IPS-NIHi11 (cell line): Measurements from ENCODE around the gene R3HDM1.
A peak's percentile ranks its signal among the peaks of the same experiment; 100 is the strongest.
"Not testable (repeated sequence)": the region's sequence is repeated elsewhere in the genome, so short reads cannot be mapped to it uniquely, and the experiment has no call there.

Source experiments
- DNase-seq: peaks from one replicate; pipeline ENCODE4 v3.0.0; 2012; ENCODE audit warnings: mixed read lengths, low spot score

R3HDM1 gene

DNA sequence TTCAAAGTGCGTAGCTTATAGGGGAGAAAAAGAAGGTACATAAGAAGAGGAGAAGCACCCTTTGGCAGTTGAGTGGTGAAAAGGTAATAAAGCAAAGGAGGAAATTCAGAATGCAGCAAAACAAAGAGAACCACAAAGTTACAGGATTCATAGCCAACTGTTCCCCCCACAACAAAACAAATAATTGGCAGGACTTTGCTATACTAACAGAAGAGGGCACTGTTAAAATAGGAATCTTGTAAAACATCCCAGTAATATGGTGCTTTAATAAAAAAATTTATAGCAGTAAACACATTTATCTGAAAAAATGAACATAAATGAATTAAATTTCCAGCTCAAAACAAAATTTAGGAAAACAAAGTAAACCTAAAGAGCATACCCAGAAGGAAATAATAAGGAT lies 42.3 kb downstream of the R3HDM1 start:
- DNase-seq, result no peak

DNA sequence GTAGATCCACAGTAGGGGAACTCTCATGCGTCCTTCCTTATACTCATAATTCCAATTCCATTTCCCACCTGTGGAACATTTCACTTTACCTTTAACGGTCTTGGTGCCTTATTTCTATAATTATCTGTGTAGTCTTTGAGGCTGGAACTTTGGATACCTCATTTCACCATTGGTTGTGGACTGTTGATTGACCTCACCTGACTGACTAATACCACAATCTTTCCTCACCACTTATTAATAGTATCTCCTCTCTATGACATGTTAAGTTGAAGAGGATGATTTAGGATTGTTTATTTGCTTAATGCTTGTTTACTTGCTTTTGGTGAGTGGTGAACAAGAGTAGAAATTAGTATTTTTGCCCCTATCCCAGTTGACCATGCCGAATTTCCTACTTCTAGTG lies 50.0 kb downstream of the R3HDM1 start:
- no peak for DNase-seq

- no peak for DNase-seq
Measured at GRCh38 chr2:135582383-135582782, 51.1 kb downstream of the R3HDM1 start.

GRCh38 chr2:135585586-135585985 lies 54.3 kb downstream of the R3HDM1 start:
- DNase-seq, result no peak

DNA sequence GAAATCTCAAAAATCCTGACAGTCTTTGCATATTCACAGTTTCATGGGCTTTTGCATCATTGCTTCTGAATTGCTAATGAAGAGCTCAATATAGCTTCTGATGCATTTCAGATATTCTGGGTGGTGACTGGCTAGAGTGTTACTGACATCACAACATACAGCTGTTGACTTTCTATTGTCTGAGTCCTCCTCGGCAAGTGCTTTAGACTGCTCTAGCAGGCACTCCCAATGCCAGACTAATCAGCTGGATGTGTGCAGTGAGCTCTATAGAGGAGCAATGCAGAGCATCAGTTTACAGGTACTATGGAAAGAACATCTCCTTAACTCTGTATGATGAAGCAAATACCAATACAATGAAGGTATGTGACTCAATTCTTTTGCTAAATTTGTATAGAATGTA lies 54.9 kb downstream of the R3HDM1 start:
- DNase-seq, result peak; percentile 13

DNA sequence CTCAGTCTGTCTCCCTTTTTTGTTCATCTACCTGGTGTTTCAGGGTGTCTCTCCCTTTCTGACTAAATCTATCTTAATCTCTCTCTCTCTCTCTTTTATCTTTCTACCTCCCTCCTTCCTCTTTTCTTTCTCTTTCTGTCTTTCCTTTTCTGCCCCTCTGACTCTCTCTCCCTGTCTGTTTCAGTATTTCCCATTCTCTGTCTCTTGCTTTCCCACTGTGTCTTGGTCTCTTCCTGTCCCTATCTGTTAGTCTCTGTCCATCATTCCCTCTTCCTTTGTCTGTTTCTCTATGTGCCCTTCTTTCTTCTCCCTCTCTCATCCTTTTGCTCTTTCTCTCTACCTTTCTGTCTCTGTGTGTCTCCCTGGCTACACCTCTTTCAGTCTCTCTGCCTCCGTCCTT lies 56.7 kb downstream of the R3HDM1 start:
- DNase-seq, result no peak

GRCh38 chr2:135590619-135591260 lies 59.5 kb downstream of the R3HDM1 start:
- DNase-seq, result no peak

DNA sequence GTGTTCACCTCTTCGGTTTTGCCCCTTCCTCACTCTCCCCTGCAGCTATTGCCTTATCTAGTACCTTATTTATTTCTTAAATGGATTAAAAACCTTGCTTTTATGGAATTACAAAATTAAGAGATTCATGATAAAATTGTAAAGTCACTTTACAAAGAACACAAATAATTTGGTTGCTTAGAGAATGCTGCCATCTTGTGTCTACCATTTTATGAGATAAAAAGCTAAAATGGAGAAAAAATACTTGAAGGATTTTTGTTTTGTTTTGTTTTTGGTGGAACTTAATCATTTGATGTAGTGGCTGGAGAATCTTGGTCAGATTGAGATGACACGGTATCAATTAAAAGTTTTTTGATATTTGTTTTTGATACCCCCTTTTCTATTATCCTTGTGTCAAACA lies 69.6 kb downstream of the R3HDM1 start:
- no peak for DNase-seq

DNA sequence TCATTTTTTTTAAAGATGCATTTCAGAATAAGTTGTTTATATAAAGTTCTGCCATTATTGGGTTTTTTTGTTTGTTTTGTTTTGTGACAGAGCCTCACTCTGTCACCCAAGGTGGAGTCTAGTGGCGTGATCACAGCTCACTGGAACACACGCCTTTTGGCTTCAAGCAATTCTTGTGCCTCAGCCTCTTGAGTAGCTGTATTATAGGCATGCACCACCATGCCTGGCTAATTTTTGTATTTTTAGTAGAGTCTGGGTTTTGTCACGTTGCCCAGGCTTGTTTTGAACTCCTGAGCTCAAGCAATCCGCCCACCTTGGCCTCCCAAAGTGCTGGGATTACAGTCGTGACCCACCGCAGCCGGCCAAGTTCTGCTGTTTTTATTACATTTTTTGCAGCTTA lies 72.3 kb downstream of the R3HDM1 start:
- DNase-seq, result no peak

GRCh38 chr2:135607561-135607960 lies 76.3 kb downstream of the R3HDM1 start:
- no peak for DNase-seq

- DNase-seq, result no peak
Measured at GRCh38 chr2:135612319-135612718, 81.0 kb downstream of the R3HDM1 start.

GRCh38 chr2:135615404-135615803 lies 84.1 kb downstream of the R3HDM1 start:
- DNase-seq, result no peak

- no peak for DNase-seq
Measured at GRCh38 chr2:135617501-135618015, 86.3 kb downstream of the R3HDM1 start.

DNA sequence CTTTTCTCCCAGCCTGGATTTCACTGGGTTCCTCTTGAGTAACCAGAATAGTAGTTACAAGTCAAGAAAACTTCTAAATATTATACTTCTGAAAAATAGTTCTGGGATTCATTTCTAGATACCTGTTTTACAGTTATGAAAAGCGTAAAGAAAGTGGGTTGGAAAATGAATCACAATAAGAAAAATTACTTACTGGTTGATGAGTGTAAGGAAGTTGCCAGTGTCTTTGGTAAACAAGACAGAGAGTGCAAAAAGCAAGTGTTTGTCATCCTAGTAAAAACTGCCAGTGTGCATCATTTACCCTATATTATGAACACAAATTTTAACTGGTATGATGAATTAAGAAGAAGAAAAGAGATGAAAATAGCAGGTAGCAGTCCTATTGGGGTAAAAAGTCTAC lies 88.9 kb downstream of the R3HDM1 start:
- DNase-seq, result no peak

GRCh38 chr2:135629520-135629919 lies 98.2 kb downstream of the R3HDM1 start:
- no peak for DNase-seq

DNA sequence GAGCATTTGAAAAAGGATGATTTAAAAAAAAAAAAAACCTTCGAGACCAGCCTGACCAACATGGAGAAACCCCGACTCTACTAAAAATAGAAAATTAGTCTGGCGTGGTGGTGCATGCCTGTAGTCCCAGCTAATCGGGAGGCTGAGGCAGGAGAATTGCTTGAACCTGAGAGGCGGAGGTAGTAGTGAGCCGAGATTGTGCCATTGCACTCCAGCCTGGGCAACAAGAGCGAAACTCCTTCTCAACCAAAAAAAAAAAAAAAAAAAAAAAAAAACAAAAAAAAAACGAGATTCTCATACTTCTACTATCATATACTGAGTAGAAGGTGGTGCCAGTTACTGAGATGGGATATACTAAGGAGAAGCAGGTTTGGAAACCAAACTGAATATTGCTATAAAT lies 98.8 kb downstream of the R3HDM1 start:
- not testable (repeated sequence) for DNase-seq

DNA sequence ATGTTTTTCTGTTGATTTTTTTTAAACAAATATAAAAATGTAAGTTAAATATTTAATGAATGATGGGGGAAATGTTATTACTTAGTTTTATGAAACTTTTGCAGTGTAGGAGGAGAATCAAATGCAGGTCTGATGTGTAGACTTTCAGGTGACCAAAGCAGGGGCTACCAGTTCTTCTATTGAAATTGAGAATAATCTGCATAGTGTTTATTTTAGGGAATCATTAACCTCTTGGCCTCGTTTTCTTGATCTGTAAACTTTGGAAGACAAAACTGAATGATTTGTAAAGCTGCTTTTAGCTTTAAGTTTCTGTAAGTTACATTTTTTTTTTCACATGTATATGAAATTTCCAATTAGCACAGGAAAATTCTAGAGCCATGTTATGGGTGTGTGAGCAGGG lies 99.2 kb downstream of the R3HDM1 start:
- no peak for DNase-seq

- no peak for DNase-seq
Measured at GRCh38 chr2:135633582-135633981, 102.3 kb downstream of the R3HDM1 start.

DNA sequence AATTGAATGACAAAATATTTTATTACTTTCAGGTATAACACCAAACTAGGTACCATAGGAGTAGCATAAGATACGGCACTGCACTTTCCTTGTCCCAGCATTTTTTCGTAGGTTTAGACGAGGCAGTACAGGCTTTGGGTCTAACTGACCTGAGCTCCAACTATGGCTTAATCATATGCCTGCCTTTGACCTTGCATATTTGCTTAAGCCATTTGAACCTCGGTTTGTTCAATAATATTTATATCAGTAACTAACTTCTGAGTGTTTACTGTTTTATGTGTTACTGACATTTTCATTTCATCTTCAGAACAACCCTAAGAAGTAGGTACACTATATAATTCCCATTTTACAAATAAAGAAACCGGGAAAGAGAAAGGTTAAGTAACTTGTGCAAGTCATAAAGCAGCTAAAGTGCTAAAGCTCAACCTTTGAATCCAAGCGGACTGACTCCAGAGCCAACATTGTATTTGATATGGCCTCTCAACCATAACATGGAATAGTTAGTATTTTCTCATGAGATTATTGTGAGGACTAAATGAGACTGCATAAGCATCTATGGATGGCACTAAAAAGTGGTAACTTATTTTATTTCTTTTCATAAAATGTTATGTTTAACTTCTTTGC lies 104.0 kb downstream of the R3HDM1 start:
- no peak for DNase-seq

- no peak for DNase-seq
Measured at GRCh38 chr2:135636982-135637381, 105.7 kb downstream of the R3HDM1 start.

DNA sequence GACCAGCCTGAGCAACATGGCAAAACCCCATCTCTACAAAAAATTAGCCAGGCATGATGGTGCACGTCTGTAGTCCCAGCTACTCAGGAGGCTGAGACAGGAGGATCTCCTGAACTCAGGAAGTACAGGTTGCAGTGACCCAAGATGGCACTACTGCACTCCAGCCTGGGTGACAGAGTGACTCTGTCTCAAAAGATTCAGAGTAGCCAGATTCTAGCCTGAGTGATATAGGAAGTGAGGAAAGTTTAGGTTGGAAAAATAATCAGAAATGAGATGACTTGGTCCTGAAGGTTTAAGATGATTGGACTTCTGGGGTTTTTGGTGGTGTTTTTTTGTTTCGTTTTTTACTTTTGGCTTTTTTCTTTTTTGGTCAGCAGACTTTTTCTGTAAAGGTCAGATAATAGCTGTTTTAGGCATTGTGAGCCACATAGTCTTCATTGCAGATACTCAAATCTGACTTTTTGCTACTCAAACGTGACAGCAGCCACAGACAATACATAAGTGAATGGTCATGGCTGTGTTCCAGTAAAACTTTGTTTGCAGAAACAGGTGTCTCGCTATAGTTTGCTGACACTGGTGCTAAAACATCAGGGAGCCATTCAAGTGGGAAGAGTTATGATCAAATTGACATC lies 106.3 kb downstream of the R3HDM1 start:
- no peak for DNase-seq

DNA sequence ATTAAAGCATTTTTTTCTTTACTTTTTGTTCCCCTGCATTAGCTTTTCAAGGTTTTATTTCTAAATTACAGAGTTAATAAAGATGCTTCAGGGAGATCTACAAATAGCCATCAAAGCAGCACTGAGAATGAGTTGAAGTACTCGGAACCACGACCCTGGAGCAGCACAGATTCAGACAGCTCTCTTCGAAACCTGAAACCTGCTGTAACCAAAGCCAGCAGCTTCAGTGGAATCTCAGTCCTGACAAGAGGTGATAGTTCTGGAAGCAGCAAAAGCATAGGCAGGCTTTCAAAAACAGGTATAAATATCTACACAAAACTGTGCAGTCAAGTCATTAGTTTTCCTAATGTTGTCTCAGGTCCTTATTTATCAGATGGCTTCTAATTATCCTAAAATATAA lies 107.5 kb downstream of the R3HDM1 start:
- DNase-seq, result peak; percentile 7
